Measurements from ENCODE around the gene RLF.
"Not testable (repeated sequence)": the region's sequence is repeated elsewhere in the genome, so short reads cannot be mapped to it uniquely, and the experiment has no call there.

Gene RLF

GRCh38 chr1:40162753-40163441 lies 1.7 kb downstream of the RLF start:
- DNase-seq (ENCODE audit: low read depth in 2 of 2): no peak

GRCh38 chr1:40167317-40167716 lies 6.1 kb downstream of the RLF start:
- DNase-seq (ENCODE audit: low read depth in 2 of 2): no peak

GRCh38 chr1:40171036-40171435 lies 9.8 kb downstream of the RLF start:
- DNase-seq (ENCODE audit: low read depth in 2 of 2): no peak

- DNase-seq (ENCODE audit: low read depth in 2 of 2): no peak
Measured at GRCh38 chr1:40174788-40175187, 13.6 kb downstream of the RLF start.

GRCh38 chr1:40176989-40177388 lies 15.8 kb downstream of the RLF start:
- DNase-seq (ENCODE audit: low read depth in 2 of 2): not testable (repeated sequence)

GRCh38 chr1:40178200-40178599 lies 17.0 kb downstream of the RLF start:
- no peak for DNase-seq (ENCODE audit: low read depth in 2 of 2)

- DNase-seq (ENCODE audit: low read depth in 2 of 2): no peak
Measured at GRCh38 chr1:40179496-40180089, 18.4 kb downstream of the RLF start.

GRCh38 chr1:40183055-40183710 lies 22.0 kb downstream of the RLF start:
- no peak for DNase-seq (ENCODE audit: low read depth in 2 of 2)

GRCh38 chr1:40184193-40184592 lies 23.0 kb downstream of the RLF start:
- no peak for DNase-seq (ENCODE audit: low read depth in 2 of 2)

- DNase-seq (ENCODE audit: low read depth in 2 of 2): peak; percentile 30 to 38
Measured at GRCh38 chr1:40185951-40186864, 25.0 kb downstream of the RLF start.

- no peak for DNase-seq (ENCODE audit: low read depth in 2 of 2)
Measured at GRCh38 chr1:40187399-40187798, 26.2 kb downstream of the RLF start.

GRCh38 chr1:40194639-40195038 lies 33.5 kb downstream of the RLF start:
- DNase-seq (ENCODE audit: low read depth in 2 of 2): not testable (repeated sequence)

- DNase-seq (ENCODE audit: low read depth in 2 of 2): no peak
Measured at GRCh38 chr1:40197656-40198055, 36.5 kb downstream of the RLF start.

- DNase-seq (ENCODE audit: low read depth in 2 of 2): no peak
Measured at GRCh38 chr1:40199126-40199525, 37.9 kb downstream of the RLF start.

- DNase-seq (ENCODE audit: low read depth in 2 of 2): no peak
Measured at GRCh38 chr1:40204856-40205255, 43.7 kb downstream of the RLF start.

- DNase-seq (ENCODE audit: low read depth in 2 of 2): no peak
Measured at GRCh38 chr1:40210511-40211204, 49.5 kb downstream of the RLF start.

GRCh38 chr1:40218333-40218732 lies 57.1 kb downstream of the RLF start:
- DNase-seq (ENCODE audit: low read depth in 2 of 2): no peak

GRCh38 chr1:40221471-40221905 lies 60.3 kb downstream of the RLF start:
- DNase-seq (ENCODE audit: low read depth in 2 of 2): not testable (repeated sequence)

GRCh38 chr1:40221977-40222772 lies 61.0 kb downstream of the RLF start:
- no peak for DNase-seq (ENCODE audit: low read depth in 2 of 2)

GRCh38 chr1:40224040-40224439 lies 62.9 kb downstream of the RLF start:
- no peak for DNase-seq (ENCODE audit: low read depth in 2 of 2)

- DNase-seq (ENCODE audit: low read depth in 2 of 2): no peak
Measured at GRCh38 chr1:40226192-40226591, 65.0 kb downstream of the RLF start.
